HAP-1 (cell line): ENCODE data around the gene PKDREJ.

ENCODE experiments used
- DNase-seq, 2 experiments: peaks; one replicate each; pipeline ENCODE4 v3.0.0-alpha.2; 2016 to 2020; ENCODE audit warnings: low spot score in 2 of 2
- H3K27me3 ChIP-seq: fragments of 250-450 bp; sonication (Bioruptor Pico); 2 replicates; pipeline ENCODE4 v1.5.1; 2020; ENCODE audit warnings: low read depth, mild to moderate bottlenecking, moderate library complexity
- H3K36me3 ChIP-seq: fragments of 250-450 bp; sonication (Bioruptor Pico); replicated peaks from 2 replicates; pipeline ENCODE4 v1.5.1; 2020; ENCODE audit warnings: mild to moderate bottlenecking
- H3K4me1 ChIP-seq: fragments of 250-450 bp; sonication (Bioruptor Pico); 2 replicates; pipeline ENCODE4 v1.5.1; 2020; ENCODE audit warnings: mild to moderate bottlenecking
- H3K4me3 ChIP-seq: fragments of 250-450 bp; sonication (Bioruptor Pico); 2 replicates; pipeline ENCODE4 v1.5.1; 2020; ENCODE audit warnings: mild to moderate bottlenecking, moderate library complexity
- H3K9me3 ChIP-seq: fragments of 250-450 bp; sonication (Bioruptor Pico); 2 replicates; pipeline ENCODE4 v1.5.1; 2020; ENCODE audit warnings: mild to moderate bottlenecking, moderate library complexity
- in situ Hi-C: fragments of 300-500 bp; cut with MboI; formaldehyde crosslinking; loops from 3 replicates; pipeline ENCODE4 v1.14.3; 2020; ENCODE audit warnings: low sequenced_read_pairs, inconsistent platforms, mixed read lengths

The PKDREJ gene

GRCh38 chr22:46226577-46226976 is 36.6 kb downstream of the PKDREJ start:
- H3K4me1 ChIP-seq: no peaks in the 10 kb centered on the region
- in situ Hi-C loops: no loop called here
- no peaks in the 10 kb centered on the region for H3K9me3 ChIP-seq
- DNase-seq: no peak
- no peak overlapping the region for H3K4me3 ChIP-seq
- no peaks in the 10 kb centered on the region for H3K27me3 ChIP-seq
- 0 out of 2 replicates have a peak, but pooled peaks cover 2% of the 10 kb centered on the region for H3K36me3 ChIP-seq

- H3K9me3 ChIP-seq: no peaks in the 10 kb centered on the region
- in situ Hi-C loops: no loop called here
Measured at GRCh38 chr22:46225631-46226030, 37.5 kb downstream of the PKDREJ start.

DNA sequence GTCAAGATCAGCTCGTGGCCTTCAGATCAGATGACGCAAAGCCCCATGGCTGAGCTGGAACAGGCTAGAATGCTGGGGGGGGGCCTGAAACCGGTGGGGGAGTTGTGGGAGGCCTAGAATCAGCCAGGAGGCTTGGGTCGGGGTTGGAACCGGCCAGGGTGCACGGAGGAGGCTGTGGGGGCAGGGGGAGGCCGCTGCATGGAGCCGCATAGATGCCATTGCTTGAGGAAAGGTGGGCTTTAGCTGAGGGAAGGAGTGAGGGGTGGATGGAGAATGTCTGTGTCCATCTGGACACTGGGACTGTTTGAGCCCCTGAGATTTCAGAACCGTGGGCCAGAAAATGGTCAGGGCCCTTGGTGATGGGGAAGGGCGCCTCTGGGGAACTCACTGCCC is 38.2 kb downstream of the PKDREJ start:
- 0 out of 2 replicates have a peak, but pooled peaks cover 2% of the 10 kb centered on the region for H3K36me3 ChIP-seq
- no peaks in the 10 kb centered on the region for H3K4me1 ChIP-seq
- H3K27me3 ChIP-seq: no peaks in the 10 kb centered on the region
- in situ Hi-C loops: no loop called here
- no peaks in the 10 kb centered on the region for H3K9me3 ChIP-seq
- DNase-seq: no peak
- H3K4me3 ChIP-seq: no peak overlapping the region

More at GRCh38 chr22:46225631-46226030, 37.5 kb downstream of the PKDREJ start:
- 0 out of 2 replicates have a peak, but pooled peaks cover 2% of the 10 kb centered on the region for H3K36me3 ChIP-seq
- no peaks in the 10 kb centered on the region for H3K4me1 ChIP-seq
- no peak overlapping the region for H3K4me3 ChIP-seq
- no peak for DNase-seq
- H3K27me3 ChIP-seq: no peaks in the 10 kb centered on the region

- Histone ChIP-seq H3K27me3 (no peaks in the 10 kb centered on the region), H3K4me1 (no peaks in the 10 kb centered on the region), H3K4me3 (no peak overlapping the region), H3K9me3 (no peaks in the 10 kb centered on the region), H3K36me3 (0 out of 2 replicates have a peak, but pooled peaks cover 7% of the 10 kb centered on the region)
- DNase-seq: no peak
- in situ Hi-C loops: no loop called here
Measured at GRCh38 chr22:46224044-46224897, 38.9 kb downstream of the PKDREJ start.

DNA sequence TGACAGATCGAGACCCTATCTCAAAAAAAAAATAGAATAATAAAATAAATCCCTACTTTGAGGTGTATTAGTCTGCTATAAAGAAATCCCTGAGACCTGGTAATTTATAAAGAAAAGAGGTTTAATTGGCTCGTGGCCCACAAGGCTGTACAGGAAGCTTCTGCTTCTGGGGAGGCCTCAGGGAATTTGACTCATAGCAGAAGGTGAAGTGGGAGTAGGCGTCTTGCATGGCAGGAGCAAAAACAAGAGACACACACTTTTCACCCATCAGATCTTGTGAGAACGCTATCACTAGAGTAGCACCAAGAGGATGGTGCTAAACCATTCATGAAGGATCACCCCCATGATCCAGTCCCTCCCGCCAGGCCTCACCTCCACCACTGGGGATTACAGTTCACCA is 42.2 kb downstream of the PKDREJ start:
- H3K9me3 ChIP-seq: no peaks in the 10 kb centered on the region
- H3K27me3 ChIP-seq: no peaks in the 10 kb centered on the region
- in situ Hi-C loops: no loop called here
- H3K4me1 ChIP-seq: no peaks in the 10 kb centered on the region
- DNase-seq: no peak
- H3K4me3 ChIP-seq: no peak overlapping the region
- peaks cover 5% of the 10 kb centered on the region; the same call in 1 of the 2 replicates for H3K36me3 ChIP-seq

DNA sequence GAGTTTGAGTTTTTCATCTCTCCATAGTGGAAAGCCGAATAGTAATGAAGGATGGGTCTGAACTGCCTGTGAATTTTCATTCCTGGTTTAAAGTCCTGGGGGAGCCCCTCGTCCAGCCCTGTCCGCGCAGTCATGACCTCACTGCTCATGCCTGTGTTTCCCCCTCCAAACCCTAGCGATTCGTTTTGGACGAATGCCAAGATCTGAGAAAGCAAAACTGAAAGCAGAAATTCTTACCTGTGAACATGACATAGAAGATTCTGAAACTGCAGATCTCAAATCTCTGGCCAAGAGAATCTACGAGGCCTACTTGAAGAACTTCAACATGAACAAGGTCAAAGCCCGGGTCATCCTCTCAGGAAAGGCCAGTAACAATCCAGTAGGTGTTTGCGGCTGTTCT is 43.5 kb downstream of the PKDREJ start:
- DNase-seq: no peak
- H3K4me1 ChIP-seq: no peaks in the 10 kb centered on the region
- in situ Hi-C loops: no loop called here
- no peaks in the 10 kb centered on the region for H3K27me3 ChIP-seq
- H3K4me3 ChIP-seq: no peak overlapping the region
- no peaks in the 10 kb centered on the region for H3K9me3 ChIP-seq
- H3K36me3 ChIP-seq: peaks cover 5% of the 10 kb centered on the region; the same call in 1 of the 2 replicates

GRCh38 chr22:46214616-46215015 is 48.5 kb downstream of the PKDREJ start:
- Histone ChIP-seq H3K9me3 (no peaks in the 10 kb centered on the region), H3K27me3 (no peaks in the 10 kb centered on the region), H3K36me3 (peaks cover 2% of the 10 kb centered on the region; the same call in 1 of the 2 replicates), H3K4me1 (no peaks in the 10 kb centered on the region), H3K4me3 (no peak overlapping the region)
- in situ Hi-C loops: no loop called here
- DNase-seq: no peak

GRCh38 chr22:46214149-46214548 is 49.0 kb downstream of the PKDREJ start:
- no peaks in the 10 kb centered on the region for H3K27me3 ChIP-seq
- in situ Hi-C loops: no loop called here
- H3K9me3 ChIP-seq: peaks cover 2% of the 10 kb centered on the region; the same call in 1 of the 2 replicates
- no peaks in the 10 kb centered on the region for H3K4me1 ChIP-seq
- H3K4me3 ChIP-seq: no peak overlapping the region
- no peak for DNase-seq
- no peaks in the 10 kb centered on the region; the same call in 1 of the 2 replicates for H3K36me3 ChIP-seq

DNA sequence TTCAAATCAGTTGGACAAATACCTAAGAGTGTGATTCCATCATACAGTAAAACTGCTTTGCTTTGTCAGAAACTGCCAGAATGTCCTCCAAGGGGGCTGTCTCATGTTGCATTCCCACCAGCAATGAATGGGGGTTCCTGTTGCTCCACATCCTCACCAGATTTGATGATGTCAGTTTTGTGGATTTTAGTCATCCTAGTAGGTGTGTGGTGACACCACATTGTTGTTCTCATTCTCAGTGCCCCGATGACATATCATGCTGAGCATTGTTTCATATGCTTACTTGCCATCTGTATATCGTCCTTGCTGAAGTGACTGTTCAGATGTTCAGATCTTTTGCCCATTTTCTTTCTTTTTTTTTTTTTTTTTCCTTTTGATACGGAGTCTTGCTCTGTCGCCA is 50.1 kb downstream of the PKDREJ start:
- Histone ChIP-seq H3K4me1 (no peaks in the 10 kb centered on the region), H3K27me3 (no peaks in the 10 kb centered on the region), H3K4me3 (no peak overlapping the region), H3K9me3 (peaks cover 7% of the 10 kb centered on the region), H3K36me3 (no peaks in the 10 kb centered on the region; the same call in 1 of the 2 replicates)
- in situ Hi-C loops: no loop called here
- DNase-seq: no peak

DNA sequence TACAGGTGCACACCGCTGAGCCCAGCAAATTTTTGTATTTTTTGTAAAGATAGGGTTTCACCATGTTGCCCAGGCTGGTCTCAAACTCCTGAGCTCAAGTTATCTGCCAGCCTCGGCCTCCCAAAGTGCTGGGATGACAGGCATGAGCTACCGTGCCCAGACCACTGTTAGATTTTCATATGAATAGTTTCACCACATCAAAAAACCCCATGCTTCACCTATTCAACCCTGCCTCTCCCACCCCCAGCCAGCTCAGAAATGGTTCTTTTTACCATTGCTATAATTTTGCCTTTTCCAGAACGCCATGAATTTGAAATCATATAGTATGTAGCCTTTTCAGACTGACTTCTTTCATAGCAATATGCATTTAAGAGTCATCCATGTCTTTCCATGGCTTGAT is 50.9 kb downstream of the PKDREJ start:
- in situ Hi-C loops: no loop called here
- Histone ChIP-seq H3K9me3 (peaks cover 7% of the 10 kb centered on the region), H3K4me3 (no peak overlapping the region), H3K36me3 (no peaks in the 10 kb centered on the region), H3K4me1 (no peaks in the 10 kb centered on the region), H3K27me3 (no peaks in the 10 kb centered on the region)
- DNase-seq: no peak

DNA sequence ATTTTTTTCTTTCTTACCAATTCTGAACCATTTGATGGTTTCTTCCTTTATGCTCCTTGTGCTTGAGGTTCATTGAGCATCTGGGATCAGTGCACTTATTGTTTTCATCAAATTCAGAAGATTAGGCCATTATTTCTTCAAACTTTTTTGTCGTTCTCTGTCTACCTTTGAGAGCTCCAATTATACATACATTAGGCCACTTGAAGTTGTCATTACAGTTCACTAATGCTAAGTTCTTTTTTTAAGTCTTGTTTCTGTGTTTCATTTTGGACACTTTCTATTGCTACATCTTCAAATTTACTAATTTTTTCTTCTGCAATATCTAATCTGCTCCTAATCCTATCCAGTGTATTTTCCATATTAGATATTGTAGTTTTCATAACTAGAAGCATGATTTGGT is 53.9 kb downstream of the PKDREJ start:
- in situ Hi-C loops: no loop called here
- Histone ChIP-seq H3K4me3 (no peak overlapping the region), H3K9me3 (peaks cover 7% of the 10 kb centered on the region), H3K36me3 (no peaks in the 10 kb centered on the region), H3K27me3 (no peaks in the 10 kb centered on the region), H3K4me1 (no peaks in the 10 kb centered on the region)
- DNase-seq: no peak
